ENCODE data around the gene SLC17A8. TPM values are rescaled to one million over a fixed set of nuclear protein-coding genes. Genes with fewer than 3 reads are reported as not detected.

SLC17A8 gene
- total and polyA plus RNA-seq, 2 donors (not counting 3 experiments of a cell fraction or from before 2014, with no cell fraction given), result not detected

GRCh38 chr12:100468126-100468525 is 111.3 kb downstream of the SLC17A8 start:
- no peaks in the 10 kb centered on the region for H3K79me2 ChIP-seq (ENCODE audit: control insufficient read depth, insufficient read depth, low read length)
- no peak overlapping the region for H3K27ac ChIP-seq (ENCODE audit: insufficient read depth, low read depth, low read length)
- no peak overlapping the region for H3K4me3 ChIP-seq (replicated peaks in 1 of 3; ENCODE audit: insufficient read depth in 1 of 3, low read depth in 1 of 3, low read length in 3 of 3)
- H3K4me2 ChIP-seq (ENCODE audit: insufficient read depth, low read length), result no peak overlapping the region
- no peak overlapping the region for H3K9ac ChIP-seq (replicated peaks; ENCODE audit: extremely low read depth, insufficient read depth, low read length)
- no peaks in the 10 kb centered on the region for H3K9me3 ChIP-seq (replicated peaks; ENCODE audit: control insufficient read depth, insufficient read depth, low read length)
- no peaks in the 10 kb centered on the region for H3K9me1 ChIP-seq (replicated peaks; ENCODE audit: control insufficient read depth, extremely low read depth, insufficient read depth, low read length)
- TF ChIP-seq CTCF (IDR thresholded peaks at IDR 0.05; ENCODE audit: extremely low read depth in 1 of 2, insufficient read depth in 1 of 2, low read depth in 1 of 2, low read length in 2 of 2), result no peak
- TF ChIP-seq MYC (IDR thresholded peaks at IDR 0.05; ENCODE audit: low read depth, low read length), result no peak
- TF ChIP-seq JUN (IDR thresholded peaks at IDR 0.05; ENCODE audit: borderline replicate concordance, insufficient read depth, insufficient read length, low read depth), result no peak
- no peak for TF ChIP-seq MAX (IDR thresholded peaks at IDR 0.05; ENCODE audit: insufficient read depth, insufficient read length)
- TF ChIP-seq POLR2AphosphoS5 (IDR thresholded peaks at IDR 0.05; ENCODE audit: insufficient read depth, low read depth, low read length), result no peak
- no peak for TF ChIP-seq POLR2A (IDR thresholded peaks at IDR 0.05; ENCODE audit: low read depth, low read length)
- TF ChIP-seq FOS (IDR thresholded peaks at IDR 0.05; ENCODE audit: borderline replicate concordance, insufficient read depth, low read length), result no peak
- no peak for TF ChIP-seq EZH2 (IDR thresholded peaks at IDR 0.05; ENCODE audit: borderline replicate concordance, low read depth, low read length, severe bottlenecking)
- no peak for TF ChIP-seq GATA2 (IDR thresholded peaks at IDR 0.05; ENCODE audit: insufficient read depth, insufficient read length, low read depth, low read length)
- H3K27me3 ChIP-seq (ENCODE audit: control insufficient read depth in 2 of 2, insufficient read depth in 2 of 2, low read length in 2 of 2), result no peaks in the 10 kb centered on the region
- FAIRE-seq, result no peak
- ChIA-PET POLR2A (no interaction called here), CTCF (interaction anchor here (1.2 to 1.4 kb wide), 2 partner anchors 9 to 15 kb away, joined by 3 to 5 read pairs; no protein-coding TSS in a partner anchor)
- intact Hi-C loops (cut with micrococcal nuclease), result no loop called here
- no peak overlapping the region for H2AFZ ChIP-seq (ENCODE audit: low read depth, low read length)
- H3K4me1 ChIP-seq (ENCODE audit: control insufficient read depth, extremely low read depth, insufficient read depth, low read length), result no peaks in the 10 kb centered on the region
- no TSS peak for BruUV-seq (replicated peaks)
- no peaks in the 10 kb centered on the region for H3K36me3 ChIP-seq (ENCODE audit: control insufficient read depth in 2 of 2, extremely low read depth in 1 of 2, insufficient read depth in 2 of 2, low read length in 2 of 2)
- DNase-seq (ENCODE audit: low read depth, low spot score), result no peak
- dilution Hi-C loops (cut with MboI; ENCODE audit: extremely low pct_ligation_motif_present, low sequenced_read_pairs), result no loop called here
- H4K20me1 ChIP-seq (replicated peaks; ENCODE audit: control insufficient read depth, extremely low read depth, insufficient read depth, low read length), result no peaks in the 10 kb centered on the region

Other genes with a start within 250 kb of the SLC17A8 start
- gene BLTP3B, start 214.2 kb upstream of the SLC17A8 start, total RNA-seq, result 16.0 and 17.9 TPM in 2 replicates
- 4.1 and 5.4 TPM in 2 replicates for gene BLTP3B, start 214.2 kb upstream of the SLC17A8 start, polyA plus RNA-seq
- 23.2 and 24.7 TPM in 2 replicates for gene ACTR6, start 156.3 kb upstream of the SLC17A8 start, total RNA-seq
- gene ACTR6, start 156.3 kb upstream of the SLC17A8 start, polyA plus RNA-seq, result 4.8 and 7.5 TPM in 2 replicates
- gene DEPDC4, start 90.0 kb upstream of the SLC17A8 start, total RNA-seq, result 0.44 and 0.66 TPM in 2 replicates
- 0.15 and 0.16 TPM in 2 replicates for gene DEPDC4, start 90.0 kb upstream of the SLC17A8 start, polyA plus RNA-seq
- 41.4 and 41.6 TPM in 2 replicates for gene SCYL2, start 89.9 kb upstream of the SLC17A8 start, total RNA-seq
- gene SCYL2, start 89.9 kb upstream of the SLC17A8 start, polyA plus RNA-seq, result 10.2 and 12.5 TPM in 2 replicates
- not detected in 2 replicates for gene NR1H4, start 116.8 kb downstream of the SLC17A8 start, total RNA-seq
- gene NR1H4, start 116.8 kb downstream of the SLC17A8 start, polyA plus RNA-seq, result not detected in 2 replicates
- 39.9 and 47.1 TPM in 2 replicates for gene GAS2L3, start 216.6 kb downstream of the SLC17A8 start, total RNA-seq
- gene GAS2L3, start 216.6 kb downstream of the SLC17A8 start, polyA plus RNA-seq, result 6.0 and 6.5 TPM in 2 replicates

All from endothelial cell of umbilical vein (primary cell).